OCI-LY3 (cell line): Measurements from ENCODE around the gene ZBTB18.

Experiments used
- H2AFZ ChIP-seq: fragments of 200-600, 300-600 bp; shearing (Covaris generic); 2 replicates; pipeline ENCODE4 v1.6.0; 2014; ENCODE audit warnings: antibody characterized with exemption, low read depth, low read length
- H3K27ac ChIP-seq: fragments of 200-600, 300-600 bp; sonication (generic); 2 replicates; pipeline ENCODE4 v1.5.1; 2014; ENCODE audit warnings: mild to moderate bottlenecking, low read length, moderate library complexity, mixed read lengths
- H3K27me3 ChIP-seq: fragments of 200-600, 300-600 bp; sonication (generic); 2 replicates; pipeline ENCODE4 v1.6.1; 2014; ENCODE audit warnings: low read depth, low read length, mixed read lengths
- H3K36me3 ChIP-seq: fragments of 200-600, 300-600 bp; sonication (generic); replicated peaks from 2 replicates; pipeline ENCODE3; 2014; ENCODE audit warnings: low read depth, low read length, mixed read lengths
- H3K4me1 ChIP-seq: fragments of 300-600, 200-600 bp; sonication (generic); 2 replicates; pipeline ENCODE4 v1.6.1; 2014; ENCODE audit warnings: low read length, mixed read lengths
- H3K4me2 ChIP-seq: fragments of 200-600, 300-600 bp; sonication (generic); 2 replicates; pipeline ENCODE4 v1.6.1; 2014; ENCODE audit warnings: low read length, mixed read lengths
- H3K4me3 ChIP-seq: fragments of 300-600, 200-600 bp; sonication (generic); 2 replicates; pipeline ENCODE4 v1.5.1; 2014; ENCODE audit warnings: antibody characterized with exemption, mild to moderate bottlenecking, low read length, moderate library complexity
- H3K79me2 ChIP-seq: fragments of 300-600, 200-600 bp; shearing (Covaris generic); 2 replicates; pipeline ENCODE4 v1.6.1; 2014; ENCODE audit warnings: mild to moderate bottlenecking, low read length, mixed read lengths
- H3K9ac ChIP-seq: fragments of 300-600, 200-600 bp; shearing (Covaris generic); 2 replicates; pipeline ENCODE4 v1.6.0; 2014; ENCODE audit warnings: mild to moderate bottlenecking, low read length, moderate library complexity
- H3K9me3 ChIP-seq: fragments of 200-600, 300-600 bp; shearing (Covaris generic); 2 replicates; pipeline ENCODE4 v1.6.1; 2014; ENCODE audit warnings: low read length, mixed read lengths; ENCODE audit not compliant: insufficient read depth
- H4K20me1 ChIP-seq: fragments of 200-600, 300-600 bp; sonication (generic); 2 replicates; pipeline ENCODE4 v1.6.1; 2016; ENCODE audit warnings: low read length, mixed read lengths; ENCODE audit not compliant: insufficient read depth
- CTCF ChIP-seq: fragments of 200-600, 300-600 bp; sonication (generic); IDR thresholded peaks from 2 replicates; pipeline ENCODE4 v1.5.1; 2014; ENCODE audit warnings: antibody characterized with exemption, low read length, low read depth
- EZH2phosphoT487 ChIP-seq: fragments of 200-600 bp; shearing (Covaris generic); IDR thresholded peaks from 2 replicates; pipeline ENCODE4 v1.6.1; 2018; ENCODE audit warnings: antibody characterized with exemption, mixed run types, low read depth

Gene ZBTB18

GRCh38 chr1:244050835-244051444 lies at the start of gene ZBTB18:
TSS of gene ZBTB18 (plus strand) at chr1:244051283. CDS start at chr1:244051432, 149 bp downstream.
- peak within 1 kb of the TSS; percentile 82 for H3K9ac ChIP-seq
- H3K79me2 ChIP-seq: peaks cover 49% of the 10 kb centered on the region
- TF ChIP-seq EZH2phosphoT487: no peak
- no peak for TF ChIP-seq CTCF
- peak within 1 kb of the TSS; percentile 100 for H3K4me2 ChIP-seq
- no peak within 1 kb of the TSS for H2AFZ ChIP-seq
- H3K27me3 ChIP-seq: peaks cover 1% of the 10 kb centered on the region
- peaks cover 46% of the 10 kb centered on the region for H3K4me1 ChIP-seq
- H3K4me3 ChIP-seq: peak within 1 kb of the TSS; percentile 93
- peaks cover 25% of the 10 kb centered on the region for H3K36me3 ChIP-seq
- peaks cover 54% of the 10 kb centered on the region for H4K20me1 ChIP-seq
- H3K27ac ChIP-seq: peak within 1 kb of the TSS; percentile 79
- H3K9me3 ChIP-seq: no peaks in the 10 kb centered on the region

GRCh38 chr1:244002721-244003120 lies 48.4 kb upstream of the ZBTB18 start:
- Histone ChIP-seq H3K4me3 (no peak overlapping the region), H3K9me3 (no peaks in the 10 kb centered on the region), H3K36me3 (no peaks in the 10 kb centered on the region), H3K4me2 (no peak overlapping the region), H3K27me3 (peaks cover 21% of the 10 kb centered on the region), H3K4me1 (no peaks in the 10 kb centered on the region), H3K79me2 (no peaks in the 10 kb centered on the region), H4K20me1 (no peaks in the 10 kb centered on the region), H3K27ac (no peak overlapping the region), H3K9ac (no peak overlapping the region), H2AFZ (no peak overlapping the region)
- TF ChIP-seq CTCF: no peak
- no peak for TF ChIP-seq EZH2phosphoT487

GRCh38 chr1:244005455-244005854 lies 45.6 kb upstream of the ZBTB18 start:
- no peaks in the 10 kb centered on the region for H3K79me2 ChIP-seq
- H4K20me1 ChIP-seq: no peaks in the 10 kb centered on the region
- no peaks in the 10 kb centered on the region for H3K36me3 ChIP-seq
- peaks cover 31% of the 10 kb centered on the region for H3K27me3 ChIP-seq
- no peak overlapping the region for H3K4me3 ChIP-seq
- H3K4me1 ChIP-seq: no peaks in the 10 kb centered on the region
- TF ChIP-seq CTCF (no peak), EZH2phosphoT487 (no peak)
- H3K4me2 ChIP-seq: no peak overlapping the region
- no peaks in the 10 kb centered on the region for H3K9me3 ChIP-seq
- no peak overlapping the region for H2AFZ ChIP-seq
- H3K27ac ChIP-seq: no peak overlapping the region
- H3K9ac ChIP-seq: no peak overlapping the region

- Histone ChIP-seq H4K20me1 (no peaks in the 10 kb centered on the region), H3K27ac (no peak overlapping the region), H3K9me3 (no peaks in the 10 kb centered on the region), H2AFZ (no peak overlapping the region), H3K4me2 (no peak overlapping the region), H3K79me2 (no peaks in the 10 kb centered on the region), H3K9ac (no peak overlapping the region), H3K4me3 (no peak overlapping the region), H3K27me3 (peaks cover 41% of the 10 kb centered on the region), H3K36me3 (no peaks in the 10 kb centered on the region), H3K4me1 (no peaks in the 10 kb centered on the region)
- TF ChIP-seq CTCF: no peak
- TF ChIP-seq EZH2phosphoT487: no peak
Observed at GRCh38 chr1:244006381-244006901, 44.6 kb upstream of the ZBTB18 start.
